ENCODE results near the gene ZNF619.

- TF ChIP-seq GABPB1 (CRISPR knock-in tag; IDR thresholded peaks at IDR 0.05) (no peak), CTCF (IDR thresholded peaks at IDR 0.05) (no peak), IRF2 (CRISPR knock-in tag; IDR thresholded peaks at IDR 0.05; ENCODE audit: borderline replicate concordance, low read depth) (no peak), TEAD1 (CRISPR knock-in tag; IDR thresholded peaks at IDR 0.05) (no peak), NR3C1 (CRISPR knock-in tag; conservative IDR thresholded peaks at IDR 0.05; ENCODE audit: low read depth) (no peak), SP1 (CRISPR knock-in tag; conservative IDR thresholded peaks at IDR 0.05) (no peak), MAX (CRISPR knock-in tag; IDR thresholded peaks at IDR 0.05) (no peak), ESRRA (CRISPR knock-in tag; IDR thresholded peaks at IDR 0.05; ENCODE audit: borderline replicate concordance) (no peak), CREM (CRISPR knock-in tag; IDR thresholded peaks at IDR 0.05) (no peak), ERG (CRISPR knock-in tag; IDR thresholded peaks at IDR 0.05) (no peak), TP53 (CRISPR knock-in tag; IDR thresholded peaks at IDR 0.05) (no peak), USF1 (CRISPR knock-in tag; IDR thresholded peaks at IDR 0.05) (no peak)
Measured at GRCh38 chr3:40504636-40505430, 27.9 kb downstream of the ZNF619 start.

Measured in WTC11 (cell line).